ENCODE measurements around the gene ADIPOQ. TPM values are rescaled to one million over a fixed set of nuclear protein-coding genes. Genes with fewer than 3 reads are reported as not detected.
"Not testable (repeated sequence)": the region's sequence is repeated elsewhere in the genome, so short reads cannot be mapped to it uniquely, and the experiment has no call there.

Gene ADIPOQ
- total RNA-seq, 4 donors from 2014 or later, result 0.17 to 0.84 (median 0.49) TPM

GRCh38 chr3:186888569-186888968 lies 46.1 kb downstream of the ADIPOQ start:
- intact Hi-C loops (cut with DNase I), result no loop called here
- H3K27me3 ChIP-seq, result no peaks in the 10 kb centered on the region
- H3K9me3 ChIP-seq, result no peaks in the 10 kb centered on the region
- no peaks in the 10 kb centered on the region for H3K4me1 ChIP-seq
- H3K36me3 ChIP-seq, result no peaks in the 10 kb centered on the region
- no peak for DNase-seq (ENCODE audit: extremely low spot score)
- TF ChIP-seq CTCF (IDR thresholded peaks at IDR 0.05), result no peak
- TF ChIP-seq POLR2AphosphoS5 (IDR thresholded peaks at IDR 0.05), result no peak
- TF ChIP-seq EP300 (IDR thresholded peaks at IDR 0.05), result no peak
- no peak for TF ChIP-seq POLR2A (IDR thresholded peaks at IDR 0.05; ENCODE audit: low read depth)
- WGBS, result 36% methylated on average over 6 of the region's 6 CpGs
- H3K4me3 ChIP-seq, result no peak overlapping the region
- H3K27ac ChIP-seq (replicated peaks in 1 of 4), result no peak overlapping the region

GRCh38 chr3:186889698-186890097 lies 47.2 kb downstream of the ADIPOQ start:
- H3K27ac ChIP-seq (replicated peaks in 1 of 4); intact Hi-C loops (cut with DNase I); H3K36me3 ChIP-seq; DNase-seq (ENCODE audit: extremely low spot score); H3K4me1 ChIP-seq; H3K27me3 ChIP-seq; H3K4me3 ChIP-seq; H3K9me3 ChIP-seq: not testable (repeated sequence)
- WGBS, result 90% methylated on average over 4 of the region's 4 CpGs

GRCh38 chr3:186890911-186891310 lies 48.4 kb downstream of the ADIPOQ start:
- Histone ChIP-seq H3K4me3 (no peak overlapping the region), H3K4me1 (no peaks in the 10 kb centered on the region), H3K27ac (replicated peaks in 1 of 4) (no peak overlapping the region), H3K9me3 (no peaks in the 10 kb centered on the region), H3K36me3 (no peaks in the 10 kb centered on the region), H3K27me3 (no peaks in the 10 kb centered on the region)
- DNase-seq (ENCODE audit: extremely low spot score), result no peak
- intact Hi-C loops (cut with DNase I), result no loop called here
- no peak for TF ChIP-seq POLR2A (IDR thresholded peaks at IDR 0.05; ENCODE audit: low read depth)
- no peak for TF ChIP-seq EP300 (IDR thresholded peaks at IDR 0.05)
- no peak for TF ChIP-seq CTCF (IDR thresholded peaks at IDR 0.05)
- no peak for TF ChIP-seq POLR2AphosphoS5 (IDR thresholded peaks at IDR 0.05)

- intact Hi-C loops (cut with DNase I); H3K9me3 ChIP-seq; H3K27me3 ChIP-seq; H3K36me3 ChIP-seq; H3K4me3 ChIP-seq; H3K27ac ChIP-seq (replicated peaks in 1 of 4); DNase-seq (ENCODE audit: extremely low spot score); H3K4me1 ChIP-seq: not testable (repeated sequence)
- WGBS, result 55% methylated on average over 2 of the region's 2 CpGs
Measured at GRCh38 chr3:186893071-186893470, 50.6 kb downstream of the ADIPOQ start.

- TF ChIP-seq EP300 (IDR thresholded peaks at IDR 0.05), result no peak
- TF ChIP-seq POLR2A (IDR thresholded peaks at IDR 0.05; ENCODE audit: low read depth), result no peak
- no peak for TF ChIP-seq CTCF (IDR thresholded peaks at IDR 0.05)
- no peak for TF ChIP-seq POLR2AphosphoS5 (IDR thresholded peaks at IDR 0.05)
- no peak overlapping the region for H3K4me3 ChIP-seq
- H3K4me1 ChIP-seq, result no peaks in the 10 kb centered on the region
- WGBS, result 86% methylated on average over 5 of the region's 5 CpGs
- H3K27ac ChIP-seq (replicated peaks in 1 of 4), result no peak overlapping the region
- peaks cover 0 to 5% (median 0%) of the 10 kb centered on the region in 4 donors for H3K27me3 ChIP-seq
- no peaks in the 10 kb centered on the region for H3K9me3 ChIP-seq
- intact Hi-C loops (cut with DNase I), result no loop called here
- no peaks in the 10 kb centered on the region for H3K36me3 ChIP-seq
- DNase-seq (ENCODE audit: extremely low spot score), result no peak
Measured at GRCh38 chr3:186895406-186895805, 52.9 kb downstream of the ADIPOQ start.

GRCh38 chr3:186896006-186896405 lies 53.5 kb downstream of the ADIPOQ start:
- H3K9me3 ChIP-seq, result no peaks in the 10 kb centered on the region
- 84% methylated on average over 4 of the region's 4 CpGs for WGBS
- no peak for DNase-seq (ENCODE audit: extremely low spot score)
- intact Hi-C loops (cut with DNase I), result no loop called here
- no peaks in the 10 kb centered on the region for H3K4me1 ChIP-seq
- H3K27me3 ChIP-seq, result peaks cover 0 to 5% (median 0%) of the 10 kb centered on the region in 4 donors
- TF ChIP-seq EP300 (IDR thresholded peaks at IDR 0.05), result no peak
- no peak for TF ChIP-seq POLR2AphosphoS5 (IDR thresholded peaks at IDR 0.05)
- no peak for TF ChIP-seq CTCF (IDR thresholded peaks at IDR 0.05)
- TF ChIP-seq POLR2A (IDR thresholded peaks at IDR 0.05; ENCODE audit: low read depth), result no peak
- H3K4me3 ChIP-seq, result no peak overlapping the region
- H3K36me3 ChIP-seq, result no peaks in the 10 kb centered on the region
- no peak overlapping the region for H3K27ac ChIP-seq (replicated peaks in 1 of 4)

Measured in esophagus muscularis mucosa (tissue), 4 donors.